NOMO-1 (cell line): ENCODE measurements around the gene ZMYND11.

ENCODE experiments used
- DNase-seq, 2 experiments: peaks; one replicate each; lab custom pipeline; 2025; ENCODE audit not compliant: unreplicated experiment in 2 of 2; lab: John Stamatoyannopoulos, UW

Gene ZMYND11

DNA sequence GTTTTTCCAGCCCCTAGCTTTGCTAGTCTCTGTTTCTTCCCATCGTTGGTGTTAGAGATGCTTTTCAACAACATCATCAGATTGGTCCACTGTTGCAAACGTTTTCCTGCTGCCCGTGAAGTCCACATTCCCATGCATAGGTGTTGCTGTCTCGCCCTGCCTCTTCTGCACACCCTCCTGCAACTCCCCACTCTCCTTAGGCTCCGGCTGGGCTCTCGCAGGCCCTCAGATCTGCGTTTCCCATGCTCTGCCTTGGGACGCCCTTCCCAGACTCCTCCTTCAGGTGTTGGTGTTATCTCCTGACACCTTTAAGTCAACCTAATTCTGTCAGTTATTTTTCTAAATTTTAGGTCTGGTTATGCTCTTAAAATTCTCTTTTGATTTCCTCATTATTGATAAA, 55.0 kb downstream of the ZMYND11 start:
- no peak for DNase-seq

GRCh38 chr10:191703-192518, 56.7 kb downstream of the ZMYND11 start:
- no peak for DNase-seq

GRCh38 chr10:194281-194680, 59.0 kb downstream of the ZMYND11 start:
- no peak for DNase-seq

DNA sequence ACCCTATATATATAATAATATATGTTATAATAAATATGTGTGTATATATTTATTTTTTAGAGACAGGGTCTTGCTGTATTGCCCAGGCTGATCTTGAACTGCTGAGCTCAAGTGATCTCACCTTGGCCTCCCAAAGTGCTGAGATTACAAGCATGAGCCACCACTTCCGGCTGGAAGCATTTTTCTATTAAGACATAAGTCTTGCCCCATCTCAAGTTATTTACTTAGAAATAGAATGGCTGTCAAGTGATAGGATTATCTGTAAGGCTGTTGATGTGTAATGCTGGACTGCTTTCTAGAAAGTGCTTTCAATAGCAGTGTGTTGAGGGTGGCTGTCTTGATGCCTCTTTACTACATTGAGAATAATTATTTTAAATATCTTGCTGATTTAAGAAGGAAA, 65.2 kb downstream of the ZMYND11 start:
- DNase-seq: no peak

DNA sequence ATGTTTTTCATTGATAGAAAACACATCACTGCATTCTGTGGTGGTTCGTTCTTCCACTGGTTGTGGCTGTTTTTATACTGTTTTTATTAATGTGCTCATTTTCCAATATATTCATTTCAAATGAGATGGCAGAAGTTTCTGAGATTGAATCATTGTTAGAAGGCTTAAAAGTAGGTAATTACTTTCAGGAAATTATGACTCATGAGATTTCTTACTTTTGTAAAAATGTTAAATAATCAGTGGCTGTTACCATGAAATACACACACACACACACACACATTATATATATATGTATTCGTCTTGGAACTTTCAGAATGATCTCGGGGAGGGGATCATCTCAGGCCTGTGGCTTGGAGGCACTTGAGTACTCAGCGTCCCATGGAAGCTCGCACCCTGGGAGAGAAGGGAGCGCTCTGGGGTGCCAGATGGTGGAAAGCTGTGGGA, 66.1 kb downstream of the ZMYND11 start:
- DNase-seq: no peak

GRCh38 chr10:208616-209015, 73.4 kb downstream of the ZMYND11 start:
- no peak for DNase-seq

- no peak for DNase-seq
Measured at GRCh38 chr10:209357-209756, 74.1 kb downstream of the ZMYND11 start.

GRCh38 chr10:210297-210696, 75.0 kb downstream of the ZMYND11 start:
- DNase-seq: no peak

DNA sequence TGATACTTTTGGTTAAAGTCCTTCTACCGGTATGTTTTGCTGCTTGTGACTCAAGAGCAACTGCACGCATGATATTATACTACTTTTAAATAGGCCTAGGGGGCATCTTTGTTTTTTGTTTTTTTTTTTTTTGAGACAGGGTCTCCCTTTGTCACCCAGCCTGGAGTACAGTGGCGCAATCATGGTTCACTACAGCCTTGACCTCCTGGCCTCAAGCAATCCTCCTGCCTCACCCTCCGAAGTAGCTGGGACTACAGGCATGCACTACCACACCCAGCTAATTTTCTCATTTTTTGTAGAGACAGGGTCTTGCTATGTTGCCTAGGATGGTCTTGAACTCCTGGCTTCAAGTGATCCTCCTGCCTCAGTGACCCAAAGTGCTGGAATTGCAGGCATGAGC, 80.2 kb downstream of the ZMYND11 start:
- no peak for DNase-seq

DNA sequence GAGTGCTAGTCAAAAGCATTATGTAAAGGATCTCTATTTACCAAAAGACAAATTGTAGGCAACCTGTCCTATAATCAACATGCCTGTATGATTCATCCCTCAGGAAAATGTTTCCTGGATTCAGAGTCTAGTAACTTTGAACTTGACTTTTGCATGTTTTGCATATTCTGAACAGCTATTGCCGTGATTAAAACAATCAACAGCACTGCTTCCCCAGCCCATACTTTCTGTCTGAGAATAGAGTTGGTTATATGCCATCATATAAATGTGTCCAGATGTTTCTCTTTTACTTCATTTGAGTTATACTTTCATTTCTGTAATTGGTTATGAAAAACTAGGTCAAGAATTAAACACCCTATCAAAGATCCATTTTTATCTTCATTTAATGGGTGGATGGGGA, 83.5 kb downstream of the ZMYND11 start:
- no peak for DNase-seq

DNA sequence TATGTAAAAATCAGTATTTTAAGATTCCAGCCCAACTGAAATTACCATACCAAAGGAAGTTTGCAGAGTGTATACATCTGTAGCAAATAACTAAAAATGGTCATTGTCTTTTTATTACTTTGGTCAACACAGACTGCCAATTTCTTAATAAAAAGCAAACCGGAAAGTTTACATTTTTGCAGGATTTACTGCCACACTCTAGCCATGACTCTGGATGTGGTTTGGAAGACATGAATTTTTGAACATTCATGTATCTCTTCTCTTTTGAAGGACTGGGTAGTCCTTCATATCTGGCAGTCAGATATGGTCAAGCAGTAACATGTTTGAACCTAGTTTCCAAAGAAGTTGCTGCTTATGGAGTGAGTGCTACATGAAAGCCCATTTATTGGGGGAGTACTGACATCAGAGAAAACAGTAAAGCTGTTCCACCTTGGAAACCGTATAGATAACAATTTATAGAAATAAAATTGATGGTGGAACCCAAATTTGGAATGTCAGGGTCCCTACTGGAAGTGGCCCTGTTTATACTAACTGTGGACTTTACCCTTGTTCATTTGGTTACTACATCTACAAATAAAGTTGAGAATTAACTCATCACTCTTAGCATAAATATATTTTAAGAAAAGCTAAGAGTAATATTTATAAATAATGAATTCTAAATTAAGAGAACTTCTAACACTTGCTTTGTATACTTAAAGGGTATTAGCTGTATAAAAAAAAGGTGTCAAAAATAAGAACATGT, 84.6 kb downstream of the ZMYND11 start:
- DNase-seq: no peak

DNA sequence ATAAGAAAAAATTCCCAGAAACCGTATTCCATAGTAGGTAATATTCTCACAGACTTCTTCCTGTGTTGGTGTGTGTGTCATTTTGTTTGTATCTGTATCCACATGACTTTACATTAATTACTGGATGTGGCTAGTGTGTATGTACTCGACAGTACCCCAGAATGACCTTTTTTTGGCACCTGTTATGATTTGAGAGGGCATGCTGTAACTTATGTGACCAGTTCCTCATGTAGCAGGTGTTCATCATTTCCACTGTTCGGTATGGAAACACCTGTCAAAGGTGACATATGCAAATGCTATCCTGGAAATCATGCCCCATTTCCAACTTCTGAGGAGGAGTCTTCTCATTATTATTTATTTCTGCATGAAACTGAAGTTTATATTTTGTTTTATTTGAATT, 89.3 kb downstream of the ZMYND11 start:
- no peak for DNase-seq

DNA sequence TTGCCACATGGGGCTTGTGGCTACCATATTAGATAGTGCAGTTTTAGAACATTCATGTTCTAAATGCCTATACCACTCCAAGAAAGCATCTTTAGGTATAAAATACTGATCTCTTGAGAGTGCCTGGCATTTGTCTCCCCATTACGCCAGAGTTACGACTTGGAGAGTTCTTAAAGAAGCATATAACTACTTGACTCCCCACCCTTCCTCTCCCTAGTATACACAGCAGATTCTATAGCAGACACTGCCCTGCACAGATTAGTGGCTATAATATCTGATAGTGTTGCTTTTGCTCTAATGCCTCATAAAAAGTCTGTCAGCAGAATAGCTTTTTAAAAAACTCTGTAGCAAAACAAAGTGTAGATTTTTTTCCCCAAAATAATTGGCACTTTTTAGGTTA, 90.8 kb downstream of the ZMYND11 start:
- no peak for DNase-seq

DNA sequence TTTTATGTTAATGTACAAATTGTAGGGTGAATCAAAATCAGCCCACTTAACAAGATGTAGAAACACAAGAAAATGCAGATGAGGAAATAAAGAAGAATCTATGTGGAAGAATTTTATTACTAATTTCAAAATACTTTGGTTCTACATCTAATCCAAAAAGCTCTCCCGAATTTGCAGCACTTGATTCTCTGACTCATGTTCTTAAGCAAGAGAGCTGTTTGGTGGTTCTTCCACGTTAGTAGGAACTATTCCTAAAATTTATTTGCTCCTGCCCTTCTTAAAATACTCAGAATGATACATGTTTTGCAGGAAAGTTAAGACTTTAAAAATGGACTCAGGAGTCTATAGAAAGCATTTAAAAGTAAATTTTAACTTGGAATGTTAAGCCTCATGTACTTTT, 91.8 kb downstream of the ZMYND11 start:
- peak in 1 of 2 experiments; percentile 13 for DNase-seq

- no peak for DNase-seq
Measured at GRCh38 chr10:228366-228765, 93.1 kb downstream of the ZMYND11 start.

GRCh38 chr10:230758-231157, 95.5 kb downstream of the ZMYND11 start:
- DNase-seq: no peak

GRCh38 chr10:232061-232460, 96.8 kb downstream of the ZMYND11 start:
- no peak for DNase-seq

- DNase-seq: no peak
Measured at GRCh38 chr10:232878-233277, 97.6 kb downstream of the ZMYND11 start.

- no peak for DNase-seq
Measured at GRCh38 chr10:234708-235406, 99.6 kb downstream of the ZMYND11 start.

DNA sequence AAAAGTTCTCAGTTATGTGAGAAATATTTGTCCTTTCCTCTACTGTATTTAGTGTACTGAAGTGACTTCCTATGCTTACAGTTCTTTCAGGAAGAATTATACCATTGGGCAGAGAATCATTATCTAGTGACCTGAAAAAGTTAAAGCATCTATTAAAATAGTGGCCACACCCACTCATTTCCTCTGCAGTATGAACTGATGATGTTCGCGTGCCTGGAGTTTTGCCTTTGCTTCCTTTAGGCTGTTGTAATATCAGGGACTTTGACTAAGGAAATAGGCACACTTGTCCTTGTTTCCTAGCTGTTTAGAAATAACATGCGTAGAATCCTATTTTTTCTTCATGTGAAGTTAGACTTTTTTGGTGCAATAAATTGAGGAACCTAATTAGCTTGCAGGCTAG, 100.7 kb downstream of the ZMYND11 start:
- DNase-seq: peak in 1 of 2 experiments; percentile 11

DNA sequence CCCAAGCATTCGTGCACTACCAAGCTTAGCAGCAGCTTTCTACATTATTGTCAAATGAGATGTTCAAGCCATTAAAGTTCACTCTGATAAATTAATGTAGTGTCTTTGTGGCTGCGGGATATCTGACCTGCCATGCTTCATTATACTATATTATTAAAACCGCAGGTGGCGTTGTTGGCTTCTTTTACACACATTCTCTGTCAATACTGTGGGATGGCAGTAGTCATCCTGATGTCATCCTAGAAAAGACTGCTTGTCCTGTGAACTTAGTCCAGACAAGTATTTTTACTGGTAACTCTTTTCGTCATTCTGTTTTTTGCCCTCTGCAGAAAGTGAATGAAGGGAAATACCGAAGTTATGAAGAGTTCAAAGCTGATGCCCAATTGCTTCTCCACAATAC, 103.9 kb downstream of the ZMYND11 start:
- DNase-seq: no peak

GRCh38 chr10:241451-241850, 106.2 kb downstream of the ZMYND11 start:
- no peak for DNase-seq
